Muscle layer of colon (tissue), 2 donors: ENCODE results near the gene DNMBP.

ENCODE experiments used
- H3K27ac ChIP-seq: one replicate; pipeline ENCODE4 v1.7.0; 2013; ENCODE audit warnings: low read depth, mild to moderate bottlenecking, low read length, moderate library complexity
- H3K27me3 ChIP-seq, 2 donors: one replicate each; pipeline ENCODE4 v1.7.0; 2013; ENCODE audit warnings: low read length in 2 of 2, mild to moderate bottlenecking in 2 of 2; ENCODE audit not compliant: insufficient read depth in 2 of 2, control insufficient read depth in 1 of 2
- H3K36me3 ChIP-seq: one replicate; pipeline ENCODE4 v1.7.0; 2013; ENCODE audit warnings: mild to moderate bottlenecking, low read length; ENCODE audit not compliant: insufficient read depth
- H3K4me1 ChIP-seq: one replicate; pipeline ENCODE4 v1.7.0; 2013; ENCODE audit warnings: mild to moderate bottlenecking, low read length; ENCODE audit not compliant: insufficient read depth
- H3K4me3 ChIP-seq, 2 donors: one replicate each; pipeline ENCODE4 v1.7.0; 2013; ENCODE audit warnings: low read length in 2 of 2, low read depth in 1 of 2, mild to moderate bottlenecking in 1 of 2, moderate library complexity in 1 of 2
- H3K9ac ChIP-seq: one replicate; pipeline ENCODE4 v1.7.0; 2013; ENCODE audit warnings: low read length
- H3K9me3 ChIP-seq: one replicate; pipeline ENCODE4 v1.7.0; 2013; ENCODE audit warnings: mild to moderate bottlenecking, low read length
- donor health status: abdominal sarcoma.
- donor health status: Adenocarcinoma of cecum.

DNMBP gene

GRCh38 chr10:100036850-100037249 lies 27.1 kb upstream of the DNMBP start:
- H3K9me3 ChIP-seq: no peaks in the 10 kb centered on the region
- H3K9ac ChIP-seq: no peak overlapping the region
- no peaks in the 10 kb centered on the region for H3K27me3 ChIP-seq
- H3K36me3 ChIP-seq: no peaks in the 10 kb centered on the region
- H3K27ac ChIP-seq: no peak overlapping the region
- no peaks in the 10 kb centered on the region for H3K4me1 ChIP-seq
- no peak overlapping the region for H3K4me3 ChIP-seq

GRCh38 chr10:100033766-100034418 lies 24.1 kb upstream of the DNMBP start:
- Histone ChIP-seq H3K9me3 (no peaks in the 10 kb centered on the region), H3K27me3 (no peaks in the 10 kb centered on the region), H3K9ac (no peak overlapping the region), H3K4me1 (no peaks in the 10 kb centered on the region), H3K27ac (no peak overlapping the region), H3K36me3 (no peaks in the 10 kb centered on the region), H3K4me3 (no peak overlapping the region)

GRCh38 chr10:100027416-100027815 lies 17.7 kb upstream of the DNMBP start:
- Histone ChIP-seq H3K9ac (no peak overlapping the region), H3K4me3 (no peak overlapping the region), H3K9me3 (no peaks in the 10 kb centered on the region), H3K27ac (no peak overlapping the region), H3K36me3 (no peaks in the 10 kb centered on the region), H3K27me3 (no peaks in the 10 kb centered on the region), H3K4me1 (no peaks in the 10 kb centered on the region)

- Histone ChIP-seq H3K4me3 (no peak overlapping the region), H3K27ac (no peak overlapping the region), H3K4me1 (no peaks in the 10 kb centered on the region), H3K36me3 (no peaks in the 10 kb centered on the region), H3K27me3 (no peaks in the 10 kb centered on the region), H3K9ac (no peak overlapping the region), H3K9me3 (no peaks in the 10 kb centered on the region)
These were observed 15.8 kb upstream of the DNMBP start for GRCh38 chr10:100025576-100025975.

GRCh38 chr10:100024748-100025147 lies 15.0 kb upstream of the DNMBP start:
- H3K4me1 ChIP-seq: no peaks in the 10 kb centered on the region
- H3K9ac ChIP-seq: no peak overlapping the region
- no peaks in the 10 kb centered on the region for H3K27me3 ChIP-seq
- H3K4me3 ChIP-seq: no peak overlapping the region
- no peaks in the 10 kb centered on the region for H3K36me3 ChIP-seq
- H3K27ac ChIP-seq: no peak overlapping the region
- no peaks in the 10 kb centered on the region for H3K9me3 ChIP-seq

- no peaks in the 10 kb centered on the region for H3K27me3 ChIP-seq
- no peaks in the 10 kb centered on the region for H3K4me1 ChIP-seq
- H3K27ac ChIP-seq: no peak overlapping the region
These were observed 12.7 kb upstream of the DNMBP start for GRCh38 chr10:100022403-100022802.

GRCh38 chr10:100021322-100021721 lies 11.6 kb upstream of the DNMBP start:
- no peaks in the 10 kb centered on the region for H3K27me3 ChIP-seq
- no peaks in the 10 kb centered on the region for H3K9me3 ChIP-seq
- no peaks in the 10 kb centered on the region for H3K36me3 ChIP-seq
- no peak overlapping the region for H3K4me3 ChIP-seq
- no peaks in the 10 kb centered on the region for H3K4me1 ChIP-seq
- no peak overlapping the region for H3K27ac ChIP-seq
- H3K9ac ChIP-seq: no peak overlapping the region

More at GRCh38 chr10:100022403-100022802, 12.7 kb upstream of the DNMBP start:
- Histone ChIP-seq H3K9ac (no peak overlapping the region), H3K4me3 (no peak overlapping the region), H3K36me3 (no peaks in the 10 kb centered on the region), H3K9me3 (no peaks in the 10 kb centered on the region)

- Histone ChIP-seq H3K9ac (no peak overlapping the region), H3K27ac (no peak overlapping the region), H3K4me3 (no peak overlapping the region), H3K9me3 (no peaks in the 10 kb centered on the region), H3K27me3 (no peaks in the 10 kb centered on the region), H3K4me1 (no peaks in the 10 kb centered on the region), H3K36me3 (no peaks in the 10 kb centered on the region)
These were observed 11.1 kb upstream of the DNMBP start for GRCh38 chr10:100020886-100021253.

- no peaks in the 10 kb centered on the region for H3K9me3 ChIP-seq
- no peaks in the 10 kb centered on the region for H3K27me3 ChIP-seq
- no peak overlapping the region for H3K27ac ChIP-seq
- H3K4me1 ChIP-seq: no peaks in the 10 kb centered on the region
- H3K4me3 ChIP-seq: no peak overlapping the region
- H3K36me3 ChIP-seq: no peaks in the 10 kb centered on the region
- no peak overlapping the region for H3K9ac ChIP-seq
These were observed 10.6 kb upstream of the DNMBP start for GRCh38 chr10:100020142-100020885.

- no peaks in the 10 kb centered on the region for H3K36me3 ChIP-seq
- no peaks in the 10 kb centered on the region for H3K9me3 ChIP-seq
- H3K4me1 ChIP-seq: no peaks in the 10 kb centered on the region
- no peak overlapping the region for H3K9ac ChIP-seq
- no peaks in the 10 kb centered on the region for H3K27me3 ChIP-seq
- H3K27ac ChIP-seq: no peak overlapping the region
- no peak overlapping the region for H3K4me3 ChIP-seq
These were observed 10.0 kb upstream of the DNMBP start for GRCh38 chr10:100019787-100020141.

- no peaks in the 10 kb centered on the region for H3K4me1 ChIP-seq
- no peak overlapping the region for H3K27ac ChIP-seq
- H3K9ac ChIP-seq: no peak overlapping the region
- no peaks in the 10 kb centered on the region for H3K9me3 ChIP-seq
- H3K4me3 ChIP-seq: no peak overlapping the region
- no peaks in the 10 kb centered on the region for H3K36me3 ChIP-seq
- no peaks in the 10 kb centered on the region for H3K27me3 ChIP-seq
These were observed 4.5 kb upstream of the DNMBP start for GRCh38 chr10:100014071-100014762.
